Endothelial cell of umbilical vein (primary cell): ENCODE data around the gene LRRC10B. TPM values are rescaled to one million over a fixed set of nuclear protein-coding genes. Genes with fewer than 3 reads are reported as not detected.

Experiments used
- BruUV-seq: library from RNA; stranded (reverse); fragments of 400-500 nt; replicated peaks from 2 replicates; lab custom pipeline; 2021; lab: Mats Ljungman, UMichigan
- CTCF ChIA-PET: fragments of 300-600, 350-600 bp; sonication (Branson Sonifier 250); formaldehyde crosslinking; loops from one replicate; lab custom pipeline; 2021; ENCODE audit warnings: antibody characterized with exemption, inconsistent platforms; lab: Charles Lee
- POLR2A ChIA-PET: fragments of 300-600, 350-600 bp; sonication (Branson Sonifier 250); formaldehyde crosslinking; loops from one replicate; lab custom pipeline; 2021; ENCODE audit warnings: antibody characterized with exemption, inconsistent platforms; lab: Charles Lee
- DNase-seq: peaks from one replicate; pipeline ENCODE4 v3.0.0-alpha.2; 2011; ENCODE audit warnings: low read depth, low spot score
- FAIRE-seq: peaks from 2 replicates; lab custom pipeline; 2011; peaks lifted over from hg19 to GRCh38; lab: Jason Lieb, UNC
- H2AFZ ChIP-seq: 2 replicates; pipeline ENCODE4 v1.6.0; 2012; ENCODE audit warnings: low read depth, low read length, control low read depth, inconsistent platforms
- H3K27ac ChIP-seq: 2 replicates; pipeline ENCODE4 v1.5.1; 2011; ENCODE audit warnings: low read depth, mild to moderate bottlenecking, control low read depth, low read length, moderate library complexity; ENCODE audit not compliant: insufficient read depth
- H3K27me3 ChIP-seq, 2 experiments: 2 replicates each; pipeline versions ENCODE4 v1.6.0 to v1.6.1; 2011; ENCODE audit warnings: low read length in 2 of 2, mixed read lengths in 1 of 2; ENCODE audit not compliant: control insufficient read depth in 2 of 2, insufficient read depth in 2 of 2
- H3K36me3 ChIP-seq, 2 experiments: 2 replicates in 1 of 2; 3 replicates in 1 of 2; pipeline ENCODE4 v1.5.1; 2011; ENCODE audit warnings: low read length in 2 of 2, mild to moderate bottlenecking in 1 of 2, moderate library complexity in 1 of 2; ENCODE audit not compliant: control insufficient read depth in 2 of 2, insufficient read depth in 2 of 2; ENCODE audit errors: extremely low read depth in 1 of 2
- H3K4me1 ChIP-seq: 3 replicates; pipeline ENCODE4 v1.5.1; 2011; ENCODE audit warnings: mild to moderate bottlenecking, low read length; ENCODE audit not compliant: control insufficient read depth, insufficient read depth; ENCODE audit errors: extremely low read depth
- H3K4me2 ChIP-seq: 2 replicates; pipeline ENCODE4 v1.6.1; 2011; ENCODE audit warnings: low read length, control low read depth, mixed read lengths; ENCODE audit not compliant: insufficient read depth
- H3K4me3 ChIP-seq, 3 experiments: fragments of 200-600 bp in 1 of 3; sonication (generic), shearing (Covaris generic) in 1 of 3; replicated peaks in 1 of 3; 2 replicates each; pipeline ENCODE4 v1.5.1; 2011 to 2016; ENCODE audit warnings: control low read depth in 3 of 3, low read length in 3 of 3, mild to moderate bottlenecking in 2 of 3, inconsistent platforms in 1 of 3, low read depth in 1 of 3, moderate library complexity in 1 of 3; ENCODE audit not compliant: insufficient read depth in 1 of 3
- H3K79me2 ChIP-seq: 2 replicates; pipeline ENCODE4 v1.6.0; 2012; ENCODE audit warnings: low read length, inconsistent platforms; ENCODE audit not compliant: control insufficient read depth, insufficient read depth
- H3K9ac ChIP-seq: replicated peaks from 2 replicates; pipeline ENCODE3; 2011; ENCODE audit warnings: low read length, control low read depth; ENCODE audit not compliant: insufficient read depth; ENCODE audit errors: extremely low read depth
- H3K9me1 ChIP-seq: replicated peaks from 3 replicates; pipeline ENCODE4 v1.6.0; 2011; ENCODE audit warnings: mild to moderate bottlenecking, low read length; ENCODE audit not compliant: control insufficient read depth, insufficient read depth; ENCODE audit errors: extremely low read depth
- H3K9me3 ChIP-seq: replicated peaks from 2 replicates; pipeline ENCODE4 v1.5.1; 2012; ENCODE audit warnings: low read length, inconsistent platforms; ENCODE audit not compliant: control insufficient read depth, insufficient read depth
- H4K20me1 ChIP-seq: replicated peaks from 2 replicates; pipeline ENCODE3; 2011; ENCODE audit warnings: mild to moderate bottlenecking, low read length; ENCODE audit not compliant: control insufficient read depth, insufficient read depth; ENCODE audit errors: extremely low read depth
- EZH2 ChIP-seq: IDR thresholded peaks from 2 replicates; pipeline ENCODE4 v1.6.1; 2012; ENCODE audit warnings: borderline replicate concordance, low read depth, mild to moderate bottlenecking, moderate library complexity, low read length, inconsistent platforms; ENCODE audit not compliant: severe bottlenecking
- FOS ChIP-seq: IDR thresholded peaks from 2 replicates; pipeline ENCODE4 v1.6.1; 2011; ENCODE audit warnings: mild to moderate bottlenecking, low read length, moderate library complexity, borderline replicate concordance; ENCODE audit not compliant: insufficient read depth
- GATA2 ChIP-seq: IDR thresholded peaks from 2 replicates; pipeline ENCODE4 v1.7.0; 2011; ENCODE audit warnings: low read depth, mild to moderate bottlenecking, moderate library complexity, mixed read lengths, low read length; ENCODE audit not compliant: insufficient read length, insufficient read depth
- JUN ChIP-seq: IDR thresholded peaks from 2 replicates; pipeline ENCODE4 v1.6.1; 2011; ENCODE audit warnings: borderline replicate concordance, low read depth; ENCODE audit not compliant: insufficient read length, insufficient read depth
- MYC ChIP-seq: IDR thresholded peaks from one replicate; pipeline ENCODE4 v1.6.1; 2011; ENCODE audit warnings: mild to moderate bottlenecking, low read depth, low read length
- POLR2A ChIP-seq: IDR thresholded peaks from 2 replicates; pipeline ENCODE4 v1.6.1; 2012; ENCODE audit warnings: low read depth, mild to moderate bottlenecking, control low read depth, low read length
- POLR2AphosphoS5 ChIP-seq: IDR thresholded peaks from 2 replicates; pipeline ENCODE4 v1.6.1; 2012; ENCODE audit warnings: low read depth, mild to moderate bottlenecking, control low read depth, low read length, moderate library complexity; ENCODE audit not compliant: insufficient read depth
- dilution Hi-C: fragments of 300-500 bp; cut with MboI; formaldehyde crosslinking; loops from one replicate; pipeline ENCODE4 v1.15.0; 2019; ENCODE audit warnings: low sequenced_read_pairs; ENCODE audit not compliant: extremely low pct_ligation_motif_present
- intact Hi-C: fragments of 100-400 bp; cut with micrococcal nuclease; formaldehyde crosslinking; loops from one replicate; pipeline ENCODE4 v1.10.0; 2022
- polyA plus RNA-seq, 4 experiments: library from polyadenylated mRNA; depleted of rRNA in 3 of 4; stranded (reverse) in 3 of 4; unstranded in 1 of 4; fragments of >200 nt; gene quantifications; 2 replicates each; pipeline versions ENCODE4 v1.2.1 to v1.2.3, GENCODE V29; 2011 to 2012; ENCODE audit warnings: missing spikeins in 1 of 4
- total RNA-seq: library from RNA; stranded (reverse); gene quantifications from 2 replicates; pipeline ENCODE4 v1.2.3, GENCODE V29; 2021
- TF ChIP-seq, protein P1 (sequence below), 2 donors: IDR thresholded peaks; 1 replicate in 1 of 2; 2 replicates in 1 of 2; pipeline ENCODE4 v1.5.1; 2011; ENCODE audit warnings: low read length in 2 of 2, mild to moderate bottlenecking in 2 of 2, moderate library complexity in 2 of 2, control low read depth in 1 of 2, inconsistent platforms in 1 of 2, low read depth in 1 of 2; ENCODE audit not compliant: insufficient read depth in 1 of 2; ENCODE audit errors: extremely low read depth in 1 of 2
- TF ChIP-seq, protein P2 (sequence below): IDR thresholded peaks from 2 replicates; pipeline ENCODE4 v1.6.1; 2011; ENCODE audit not compliant: insufficient read depth, insufficient read length

The LRRC10B gene
- total and polyA plus RNA-seq, 2 donors (not counting 3 experiments of a cell fraction or from before 2014, with no cell fraction given): not detected

DNA sequence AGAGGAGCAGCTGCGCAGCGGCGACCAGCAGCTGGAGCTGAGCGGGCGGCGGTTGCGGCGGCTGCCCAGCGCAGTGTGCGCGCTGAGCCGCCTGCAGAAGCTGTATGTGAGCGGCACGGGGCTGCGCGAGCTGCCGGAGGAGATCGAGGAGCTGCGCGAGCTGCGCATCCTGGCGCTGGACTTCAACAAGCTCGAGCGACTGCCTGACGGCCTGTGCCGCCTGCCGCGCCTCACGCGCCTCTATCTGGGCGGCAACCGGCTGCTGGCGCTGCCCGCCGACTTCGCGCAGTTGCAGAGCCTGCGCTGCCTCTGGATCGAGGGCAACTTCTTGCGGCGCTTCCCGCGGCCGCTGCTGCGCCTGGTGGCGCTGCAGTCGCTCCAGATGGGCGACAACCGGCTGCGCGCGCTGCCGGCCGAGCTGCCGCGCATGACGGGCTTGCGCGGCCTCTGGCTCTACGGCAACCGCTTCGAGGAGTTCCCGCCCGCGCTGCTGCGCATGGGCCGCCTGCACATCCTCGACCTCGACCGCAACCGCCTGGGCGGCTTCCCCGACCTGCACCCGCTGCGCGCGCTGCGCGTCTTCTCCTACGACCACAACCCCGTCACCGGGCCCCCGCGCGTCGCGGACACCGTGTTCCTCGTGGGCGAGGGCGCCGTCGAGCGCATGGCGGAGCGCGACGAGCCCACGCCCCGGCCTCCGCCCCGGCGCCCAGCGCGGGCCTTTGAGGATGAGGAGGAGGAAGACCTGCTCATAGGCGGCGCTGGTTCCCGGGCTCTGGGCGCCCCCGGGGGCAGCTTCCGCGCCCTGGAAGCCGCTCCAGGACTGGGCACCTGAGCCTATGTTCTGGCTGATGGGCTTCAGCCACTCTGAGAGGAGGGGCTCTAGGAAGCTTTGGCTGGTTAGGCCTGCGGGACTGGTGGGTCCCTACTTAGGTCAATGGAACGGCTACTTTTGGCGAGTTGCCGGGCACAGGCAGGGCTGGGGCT lies 787 bp downstream of the LRRC10B start:
- H3K4me1 ChIP-seq: no peaks in the 10 kb centered on the region
- H3K4me2 ChIP-seq: peak overlapping the region; percentile 1
- POLR2A ChIA-PET: no interaction called here
- no peaks in the 10 kb centered on the region for H4K20me1 ChIP-seq
- no peaks in the 10 kb centered on the region for H3K79me2 ChIP-seq
- no peak overlapping the region for H3K4me3 ChIP-seq
- CTCF ChIA-PET: interaction anchor here (0.6 to 3.1 kb wide), 10 partner anchors 8 to 129 kb away, joined by 3 to 19 read pairs (median 4); a partner anchor contains a TSS
- FAIRE-seq (peak; percentile 59), DNase-seq (peak; percentile 76)
- intact Hi-C loops (no loop called here), dilution Hi-C loops (no loop called here)
- no TSS peak for BruUV-seq
- H3K36me3 ChIP-seq: no peaks in the 10 kb centered on the region
- no peak overlapping the region for H3K27ac ChIP-seq
- no peak overlapping the region for H3K9ac ChIP-seq
- TF ChIP-seq POLR2AphosphoS5: no peak
- no peak for TF ChIP-seq JUN
- TF ChIP-seq EZH2: peak; percentile 80
- TF ChIP-seq, protein P1, sequence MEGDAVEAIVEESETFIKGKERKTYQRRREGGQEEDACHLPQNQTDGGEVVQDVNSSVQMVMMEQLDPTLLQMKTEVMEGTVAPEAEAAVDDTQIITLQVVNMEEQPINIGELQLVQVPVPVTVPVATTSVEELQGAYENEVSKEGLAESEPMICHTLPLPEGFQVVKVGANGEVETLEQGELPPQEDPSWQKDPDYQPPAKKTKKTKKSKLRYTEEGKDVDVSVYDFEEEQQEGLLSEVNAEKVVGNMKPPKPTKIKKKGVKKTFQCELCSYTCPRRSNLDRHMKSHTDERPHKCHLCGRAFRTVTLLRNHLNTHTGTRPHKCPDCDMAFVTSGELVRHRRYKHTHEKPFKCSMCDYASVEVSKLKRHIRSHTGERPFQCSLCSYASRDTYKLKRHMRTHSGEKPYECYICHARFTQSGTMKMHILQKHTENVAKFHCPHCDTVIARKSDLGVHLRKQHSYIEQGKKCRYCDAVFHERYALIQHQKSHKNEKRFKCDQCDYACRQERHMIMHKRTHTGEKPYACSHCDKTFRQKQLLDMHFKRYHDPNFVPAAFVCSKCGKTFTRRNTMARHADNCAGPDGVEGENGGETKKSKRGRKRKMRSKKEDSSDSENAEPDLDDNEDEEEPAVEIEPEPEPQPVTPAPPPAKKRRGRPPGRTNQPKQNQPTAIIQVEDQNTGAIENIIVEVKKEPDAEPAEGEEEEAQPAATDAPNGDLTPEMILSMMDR (IDR thresholded peaks at IDR 0.05; ENCODE audit: extremely low read depth in 1 of 2, insufficient read depth in 1 of 2, low read depth in 1 of 2, low read length in 2 of 2): peak; percentile 41 to 74
- TF ChIP-seq GATA2: no peak
- TF ChIP-seq, protein P2, sequence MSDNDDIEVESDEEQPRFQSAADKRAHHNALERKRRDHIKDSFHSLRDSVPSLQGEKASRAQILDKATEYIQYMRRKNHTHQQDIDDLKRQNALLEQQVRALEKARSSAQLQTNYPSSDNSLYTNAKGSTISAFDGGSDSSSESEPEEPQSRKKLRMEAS: no peak
- no peak for TF ChIP-seq POLR2A
- TF ChIP-seq FOS: no peak
- TF ChIP-seq MYC: no peak
- peaks cover 32 to 45% of the 10 kb centered on the region in 2 experiments for H3K27me3 ChIP-seq
- no peaks in the 10 kb centered on the region for H3K9me1 ChIP-seq
- H2AFZ ChIP-seq: peak overlapping the region; percentile 23
- H3K9me3 ChIP-seq: no peaks in the 10 kb centered on the region
